BLaER1 (cell line): ENCODE data around the gene ASTN2.
"Not testable (repeated sequence)": the region's sequence is repeated elsewhere in the genome, so short reads cannot be mapped to it uniquely, and the experiment has no call there.

Experiments used
- H3K27ac ChIP-seq: shearing (Covaris generic); formaldehyde crosslinking; 2 replicates; pipeline ENCODE4 v1.8.1; 2022
- H3K27me3 ChIP-seq: shearing (Covaris generic); formaldehyde crosslinking; 2 replicates; pipeline ENCODE4 v1.8.1; 2022
- H3K36me3 ChIP-seq: shearing (Covaris generic); formaldehyde crosslinking; 2 replicates; pipeline ENCODE4 v1.8.1; 2022
- H3K4me1 ChIP-seq: shearing (Covaris generic); formaldehyde crosslinking; 2 replicates; pipeline ENCODE4 v1.8.1; 2022
- H3K4me2 ChIP-seq: shearing (Covaris generic); formaldehyde crosslinking; 2 replicates; pipeline ENCODE4 v1.8.1; 2022
- H3K4me3 ChIP-seq: shearing (Covaris generic); formaldehyde crosslinking; 2 replicates; pipeline ENCODE4 v1.8.1; 2022
- H3K9ac ChIP-seq: shearing (Covaris generic); formaldehyde crosslinking; 2 replicates; pipeline ENCODE4 v1.8.1; 2022
- H3K9me3 ChIP-seq: shearing (Covaris generic); formaldehyde crosslinking; 2 replicates; pipeline ENCODE4 v1.8.1; 2022
- H4K20me1 ChIP-seq: shearing (Covaris generic); formaldehyde crosslinking; 2 replicates; pipeline ENCODE4 v1.8.1; 2022
- Cebpa-rat ChIP-seq: shearing (Covaris generic); IDR thresholded peaks from 2 replicates; pipeline ENCODE4 v1.8.1; 2022

The ASTN2 gene

GRCh38 chr9:116461632-116462031, 953.2 kb downstream of the ASTN2 start:
- no peak overlapping the region for H3K4me3 ChIP-seq
- no peak for TF ChIP-seq Cebpa-rat
- H3K27me3 ChIP-seq, result no peaks in the 10 kb centered on the region

GRCh38 chr9:116460026-116460425, 954.8 kb downstream of the ASTN2 start:
- H4K20me1 ChIP-seq, result no peaks in the 10 kb centered on the region
- no peak overlapping the region for H3K4me2 ChIP-seq
- no peak overlapping the region for H3K4me3 ChIP-seq
- H3K9me3 ChIP-seq, result peaks cover 10% of the 10 kb centered on the region
- no peaks in the 10 kb centered on the region for H3K36me3 ChIP-seq
- H3K4me1 ChIP-seq, result no peaks in the 10 kb centered on the region
- no peaks in the 10 kb centered on the region for H3K27me3 ChIP-seq
- no peak overlapping the region for H3K9ac ChIP-seq
- no peak for TF ChIP-seq Cebpa-rat
- no peak overlapping the region for H3K27ac ChIP-seq

More at GRCh38 chr9:116461632-116462031, 953.2 kb downstream of the ASTN2 start:
- H3K27ac ChIP-seq, result no peak overlapping the region
- no peaks in the 10 kb centered on the region for H3K4me1 ChIP-seq
- H3K9me3 ChIP-seq, result peaks cover 5% of the 10 kb centered on the region
- H3K9ac ChIP-seq, result no peak overlapping the region
- H3K4me2 ChIP-seq, result no peak overlapping the region
- no peaks in the 10 kb centered on the region for H4K20me1 ChIP-seq
- H3K36me3 ChIP-seq, result no peaks in the 10 kb centered on the region

GRCh38 chr9:116459576-116459975, 955.3 kb downstream of the ASTN2 start:
- TF ChIP-seq Cebpa-rat, result no peak
- H3K27ac ChIP-seq, result no peak overlapping the region
- no peak overlapping the region for H3K4me2 ChIP-seq
- H4K20me1 ChIP-seq, result no peaks in the 10 kb centered on the region
- H3K4me1 ChIP-seq, result no peaks in the 10 kb centered on the region
- H3K27me3 ChIP-seq, result no peaks in the 10 kb centered on the region
- H3K9me3 ChIP-seq, result peaks cover 10% of the 10 kb centered on the region
- no peaks in the 10 kb centered on the region for H3K36me3 ChIP-seq
- H3K9ac ChIP-seq, result no peak overlapping the region
- H3K4me3 ChIP-seq, result no peak overlapping the region

- no peak overlapping the region for H3K27ac ChIP-seq
Observed at GRCh38 chr9:116456490-116457088, 958.3 kb downstream of the ASTN2 start.

GRCh38 chr9:116454539-116454938, 960.3 kb downstream of the ASTN2 start:
- H3K27ac ChIP-seq, H3K4me1 ChIP-seq, H3K4me2 ChIP-seq, H3K27me3 ChIP-seq, H3K4me3 ChIP-seq, H3K9ac ChIP-seq, H3K36me3 ChIP-seq, H4K20me1 ChIP-seq: not testable (repeated sequence)
- H3K9me3 ChIP-seq, result peaks cover 10% of the 10 kb centered on the region

More at GRCh38 chr9:116456490-116457088, 958.3 kb downstream of the ASTN2 start:
- H3K4me2 ChIP-seq, result no peak overlapping the region
- H3K4me3 ChIP-seq, result no peak overlapping the region
- TF ChIP-seq Cebpa-rat, result no peak
- H3K36me3 ChIP-seq, result no peaks in the 10 kb centered on the region
- H3K9me3 ChIP-seq, result peaks cover 10% of the 10 kb centered on the region
- no peak overlapping the region for H3K9ac ChIP-seq
- no peaks in the 10 kb centered on the region for H3K4me1 ChIP-seq
- no peaks in the 10 kb centered on the region for H4K20me1 ChIP-seq
- H3K27me3 ChIP-seq, result no peaks in the 10 kb centered on the region

- Histone ChIP-seq H3K4me3 (no peak overlapping the region), H3K27ac (no peak overlapping the region), H3K27me3 (no peaks in the 10 kb centered on the region), H3K4me1 (no peaks in the 10 kb centered on the region), H3K36me3 (no peaks in the 10 kb centered on the region), H3K9ac (no peak overlapping the region), H4K20me1 (no peaks in the 10 kb centered on the region), H3K9me3 (peaks cover 10% of the 10 kb centered on the region), H3K4me2 (no peak overlapping the region)
- no peak for TF ChIP-seq Cebpa-rat
Observed at GRCh38 chr9:116453785-116454184, 961.1 kb downstream of the ASTN2 start.

- Histone ChIP-seq H3K4me1 (peaks cover 9% of the 10 kb centered on the region), H3K9ac (no peak overlapping the region), H3K4me2 (no peak overlapping the region), H3K9me3 (peaks cover 10% of the 10 kb centered on the region), H3K36me3 (no peaks in the 10 kb centered on the region), H3K27me3 (no peaks in the 10 kb centered on the region), H3K4me3 (no peak overlapping the region), H3K27ac (no peak overlapping the region), H4K20me1 (no peaks in the 10 kb centered on the region)
- TF ChIP-seq Cebpa-rat, result no peak
Observed at GRCh38 chr9:116452634-116453033, 962.2 kb downstream of the ASTN2 start.

GRCh38 chr9:116452227-116452626, 962.6 kb downstream of the ASTN2 start:
- no peak overlapping the region for H3K9ac ChIP-seq
- H3K9me3 ChIP-seq, result peaks cover 10% of the 10 kb centered on the region
- peaks cover 12% of the 10 kb centered on the region for H3K4me1 ChIP-seq
- no peaks in the 10 kb centered on the region for H4K20me1 ChIP-seq
- no peak overlapping the region for H3K4me3 ChIP-seq
- TF ChIP-seq Cebpa-rat, result no peak
- no peak overlapping the region for H3K4me2 ChIP-seq
- no peak overlapping the region for H3K27ac ChIP-seq
- H3K36me3 ChIP-seq, result no peaks in the 10 kb centered on the region
- H3K27me3 ChIP-seq, result no peaks in the 10 kb centered on the region

- Histone ChIP-seq H3K9ac (no peak overlapping the region), H3K36me3 (no peaks in the 10 kb centered on the region), H3K4me3 (no peak overlapping the region), H3K4me2 (no peak overlapping the region), H4K20me1 (no peaks in the 10 kb centered on the region), H3K9me3 (peaks cover 5% of the 10 kb centered on the region), H3K27ac (no peak overlapping the region), H3K4me1 (peaks cover 12% of the 10 kb centered on the region), H3K27me3 (no peaks in the 10 kb centered on the region)
- TF ChIP-seq Cebpa-rat, result no peak
Observed at GRCh38 chr9:116451500-116452115, 963.2 kb downstream of the ASTN2 start.

- Histone ChIP-seq H3K4me1 (peaks cover 12% of the 10 kb centered on the region), H3K4me3 (no peak overlapping the region), H3K36me3 (no peaks in the 10 kb centered on the region), H3K4me2 (no peak overlapping the region), H4K20me1 (no peaks in the 10 kb centered on the region), H3K27me3 (no peaks in the 10 kb centered on the region), H3K9me3 (no peaks in the 10 kb centered on the region), H3K9ac (no peak overlapping the region), H3K27ac (no peak overlapping the region)
- no peak for TF ChIP-seq Cebpa-rat
Observed at GRCh38 chr9:116450378-116451139, 964.3 kb downstream of the ASTN2 start.
